22Rv1 (cell line): ENCODE measurements around the gene ZNF800.

Source experiments
- H3K27ac ChIP-seq: fragments of 450-650 bp; 2 replicates; pipeline ENCODE4 v1.5.1; 2017
- CTCF ChIP-seq: fragments of 450-650 bp; IDR thresholded peaks from 2 replicates; pipeline ENCODE4 v1.5.1; 2017; ENCODE audit warnings: mild to moderate bottlenecking
- ZFX ChIP-seq: fragments of 450-650 bp; IDR thresholded peaks from 2 replicates; pipeline ENCODE4 v1.6.1; 2017; ENCODE audit warnings: antibody characterized with exemption, borderline replicate concordance

Gene ZNF800

GRCh38 chr7:127390186-127390816, 2.2 kb downstream of the ZNF800 start:
- TF ChIP-seq ZFX (no peak), CTCF (no peak)
- H3K27ac ChIP-seq = no peak overlapping the region

GRCh38 chr7:127389321-127389720, 3.2 kb downstream of the ZNF800 start:
- TF ChIP-seq ZFX = no peak
- TF ChIP-seq CTCF = no peak
- no peak overlapping the region for H3K27ac ChIP-seq

GRCh38 chr7:127387974-127388373, 4.5 kb downstream of the ZNF800 start:
- H3K27ac ChIP-seq = no peak overlapping the region
- TF ChIP-seq ZFX (no peak), CTCF (no peak)

- no peak overlapping the region for H3K27ac ChIP-seq
- TF ChIP-seq CTCF (no peak), ZFX (no peak)
Measured at GRCh38 chr7:127383123-127383835, 9.2 kb downstream of the ZNF800 start.

GRCh38 chr7:127382301-127383085, 10.0 kb downstream of the ZNF800 start:
- no peak overlapping the region for H3K27ac ChIP-seq
- TF ChIP-seq CTCF (no peak), ZFX (no peak)

GRCh38 chr7:127380479-127380878, 12.0 kb downstream of the ZNF800 start:
- H3K27ac ChIP-seq = no peak overlapping the region
- TF ChIP-seq CTCF (no peak), ZFX (no peak)

- no peak overlapping the region for H3K27ac ChIP-seq
- TF ChIP-seq ZFX (no peak), CTCF (no peak)
Measured at GRCh38 chr7:127379642-127380041, 12.9 kb downstream of the ZNF800 start.
